Occipital lobe (tissue), 2 donors: ENCODE data around the gene ART5. TPM values are rescaled to one million over a fixed set of nuclear protein-coding genes. Genes with fewer than 3 reads are reported as not detected.
"Not testable (repeated sequence)": the region's sequence is repeated elsewhere in the genome, so short reads cannot be mapped to it uniquely, and the experiment has no call there.

ENCODE experiments used
- DNase-seq: peaks from one replicate; lab custom pipeline; 2025; lab: John Stamatoyannopoulos, UW
- total RNA-seq: library from RNA; depleted of rRNA; stranded (reverse); fragments of >200 nt; gene quantifications from one replicate; pipeline ENCODE4 v1.2.3, GENCODE V29; 2014

The ART5 gene
- total RNA-seq, 1 donor from 2014 or later = 0.62 TPM

GRCh38 chr11:3658252-3658651 is 16.5 kb upstream of the ART5 start:
- no peak for DNase-seq

- not testable (repeated sequence) for DNase-seq
Observed at GRCh38 chr11:3657331-3657730, 15.5 kb upstream of the ART5 start.

- no peak for DNase-seq
Observed at GRCh38 chr11:3655547-3655946, 13.8 kb upstream of the ART5 start.

DNA sequence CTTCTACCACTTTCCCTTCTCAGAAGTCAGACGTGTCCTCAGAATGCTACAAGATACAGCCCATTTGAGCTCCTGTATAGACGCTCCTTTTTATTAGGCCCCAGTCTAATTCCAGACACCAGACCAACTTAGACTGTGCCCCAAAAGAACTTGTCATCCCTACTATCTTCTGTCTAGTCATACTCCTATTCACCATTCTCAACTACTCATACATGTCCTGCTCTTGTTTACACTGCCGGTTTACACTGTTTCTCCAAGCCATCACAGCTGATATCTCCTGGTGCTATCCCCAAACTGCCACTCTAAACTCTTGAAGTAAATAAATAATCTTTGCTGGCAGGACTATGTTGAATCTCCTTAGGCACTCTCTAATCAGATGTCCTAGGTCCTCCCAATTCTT is 10.7 kb upstream of the ART5 start:
- DNase-seq = not testable (repeated sequence)

DNA sequence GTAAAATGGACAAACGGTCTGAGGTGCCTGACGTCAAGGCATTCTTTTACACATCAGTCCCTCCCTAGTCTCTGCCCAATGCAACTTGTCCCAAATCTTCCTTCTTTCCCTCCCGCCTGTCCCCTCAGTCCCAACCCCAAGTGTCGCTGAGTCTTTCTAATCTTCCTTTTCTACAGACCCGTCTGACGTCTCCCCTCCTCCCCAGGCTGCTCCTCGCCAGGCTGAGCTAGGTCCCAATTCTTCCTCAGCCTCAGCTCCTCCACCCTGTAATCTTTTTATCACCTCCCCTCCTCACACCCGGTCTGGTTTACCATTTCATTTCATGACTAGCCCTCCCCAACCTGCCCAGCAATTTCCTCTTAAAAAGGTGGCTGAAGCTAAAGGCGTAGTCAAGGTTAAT is 7.6 kb upstream of the ART5 start:
- DNase-seq = not testable (repeated sequence)

- not testable (repeated sequence) for DNase-seq
Observed at GRCh38 chr11:3648843-3649242, 7.1 kb upstream of the ART5 start.

- DNase-seq = no peak
Observed at GRCh38 chr11:3645552-3645951, 3.8 kb upstream of the ART5 start.

- no peak for DNase-seq
Observed at GRCh38 chr11:3644817-3645235, 3.0 kb upstream of the ART5 start, which contains the start of gene ART1. TSS of gene ART1 (plus strand) at chr11:3645128. CDS start at chr11:3659214, 14,086 bp downstream.

DNA sequence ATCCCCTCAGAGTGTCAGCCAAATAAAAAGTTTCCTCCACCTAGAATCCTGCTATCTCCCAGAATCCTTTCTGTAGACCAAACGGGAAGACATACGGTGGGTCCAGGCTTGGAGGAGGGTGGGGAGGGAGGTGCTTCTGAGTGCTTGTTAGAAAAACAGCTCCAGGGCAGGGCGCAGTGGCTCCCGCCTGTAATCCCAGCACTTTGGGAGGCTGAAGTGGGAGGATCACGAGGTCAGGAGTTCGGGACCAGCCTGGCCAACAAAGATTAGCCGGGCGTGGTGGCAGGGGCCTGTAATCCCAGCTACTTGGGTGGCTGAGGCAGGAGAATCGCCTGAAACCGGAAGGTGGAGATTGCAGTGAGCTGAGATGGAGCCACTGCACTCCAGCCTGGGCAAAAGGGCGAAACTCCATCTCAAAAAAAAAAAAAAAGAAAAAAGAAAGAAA is 1.3 kb upstream of the ART5 start:
- DNase-seq = not testable (repeated sequence)

- no peak for DNase-seq
Observed at GRCh38 chr11:3642071-3642951, 519 bp upstream of the ART5 start.

DNA sequence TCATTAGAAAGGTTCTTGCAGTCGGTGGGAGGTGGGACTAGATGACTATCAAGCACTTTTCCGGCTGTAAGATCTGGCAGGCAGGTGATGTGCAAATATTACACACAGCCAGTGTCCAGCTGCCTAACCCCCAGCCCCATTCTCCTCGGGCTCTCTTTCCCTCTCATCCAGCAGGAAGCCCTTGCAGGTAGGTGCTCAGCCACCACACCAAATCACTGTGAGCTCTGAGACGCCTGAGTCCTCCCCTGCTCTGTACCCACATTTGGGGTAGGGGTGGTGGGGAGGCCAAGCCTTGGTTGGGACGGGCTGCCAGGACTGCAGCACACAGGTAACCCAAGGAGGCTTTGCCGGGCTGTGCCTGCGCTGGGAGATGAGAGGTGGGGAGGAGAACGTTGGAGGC is 601 bp downstream of the ART5 start:
- no peak for DNase-seq

- DNase-seq = no peak
Observed at GRCh38 chr11:3639841-3640240, 2.0 kb downstream of the ART5 start.

GRCh38 chr11:3638513-3638912 is 3.3 kb downstream of the ART5 start:
- no peak for DNase-seq

- DNase-seq = no peak
Observed at GRCh38 chr11:3637201-3637600, 4.6 kb downstream of the ART5 start.

- DNase-seq = no peak
Observed at GRCh38 chr11:3635641-3636375, 6.0 kb downstream of the ART5 start.

DNA sequence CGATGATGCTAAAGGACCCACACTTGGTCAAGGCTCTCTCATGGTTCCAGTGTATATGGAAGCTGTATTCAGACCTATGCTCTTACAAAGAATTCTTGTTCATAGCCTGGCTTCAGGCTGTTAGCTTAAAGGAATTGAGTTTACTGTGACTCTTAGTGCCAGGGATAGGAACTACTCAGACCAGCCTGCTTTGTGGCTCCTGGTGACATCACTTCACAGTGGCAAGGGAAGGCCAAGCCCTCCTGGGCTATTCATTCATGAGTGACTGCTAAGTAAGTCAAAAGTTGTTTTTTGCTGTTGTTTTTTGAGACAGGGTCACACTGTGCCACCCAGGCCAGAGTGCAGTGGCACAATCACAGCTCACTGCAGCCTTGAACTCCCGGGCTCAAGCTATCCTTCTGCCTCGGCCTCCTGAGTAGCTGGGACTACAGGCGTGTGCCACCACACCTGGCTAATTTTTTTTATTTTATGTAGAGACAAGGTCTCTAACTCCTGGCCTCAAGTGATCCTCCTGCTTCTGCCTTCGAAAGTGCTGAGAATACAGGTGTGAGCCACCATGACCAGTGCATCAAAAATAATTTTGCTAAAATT is 9.6 kb downstream of the ART5 start:
- DNase-seq = no peak

DNA sequence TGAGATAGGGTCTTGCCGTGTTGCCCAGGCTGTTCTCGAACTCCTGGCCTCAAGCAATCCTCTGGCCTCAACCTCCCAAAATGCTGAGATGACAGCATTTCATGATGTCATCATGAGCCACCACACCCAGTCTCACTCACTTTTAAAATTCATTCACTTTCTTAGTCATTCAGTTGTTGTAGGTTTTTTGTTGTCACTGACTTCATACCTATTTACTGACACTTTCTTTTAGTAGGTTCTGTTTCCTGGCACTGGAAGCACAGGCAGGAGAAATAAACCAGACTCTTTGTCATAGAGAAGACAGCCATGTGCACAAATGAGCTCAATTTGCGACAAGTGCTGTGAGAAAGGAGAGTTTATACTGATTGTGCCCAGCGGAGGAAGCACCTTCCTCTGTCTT is 10.5 kb downstream of the ART5 start:
- no peak for DNase-seq

- no peak for DNase-seq
Observed at GRCh38 chr11:3627291-3627690, 14.5 kb downstream of the ART5 start.

DNA sequence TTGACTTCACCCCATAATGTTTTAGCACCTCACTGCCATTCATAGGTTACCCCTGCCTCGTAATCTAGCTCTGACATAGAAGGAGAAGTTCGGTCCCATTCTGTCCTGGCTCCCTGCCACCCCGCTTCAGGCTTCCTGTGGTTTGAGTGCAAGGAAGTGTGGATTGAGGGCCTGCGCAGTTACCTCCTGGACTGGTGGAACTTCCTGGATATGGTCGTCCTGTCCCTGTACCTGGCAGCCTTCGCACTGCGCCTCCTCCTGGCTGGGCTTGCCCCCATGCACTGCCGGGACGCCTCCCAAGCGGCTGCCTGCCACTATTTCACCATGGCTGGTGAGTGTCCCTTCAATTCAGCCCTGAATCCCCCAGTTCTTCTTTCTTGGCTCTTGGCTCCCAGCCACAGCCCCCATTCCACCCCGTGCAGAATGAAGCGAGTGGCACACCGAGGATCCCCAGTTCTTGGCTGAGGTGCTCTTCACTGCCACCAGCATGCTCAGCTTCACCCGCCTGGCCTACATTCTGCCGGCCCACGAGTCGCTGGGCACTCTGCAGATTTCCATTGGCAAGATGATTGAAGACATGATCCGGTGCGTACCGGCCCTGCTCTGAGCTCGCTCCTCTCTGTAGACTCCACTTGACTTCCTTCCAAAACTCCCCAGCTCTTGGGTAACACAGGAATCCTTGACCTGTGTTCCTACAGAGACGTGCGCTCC is 15.4 kb downstream of the ART5 start:
- no peak for DNase-seq

DNA sequence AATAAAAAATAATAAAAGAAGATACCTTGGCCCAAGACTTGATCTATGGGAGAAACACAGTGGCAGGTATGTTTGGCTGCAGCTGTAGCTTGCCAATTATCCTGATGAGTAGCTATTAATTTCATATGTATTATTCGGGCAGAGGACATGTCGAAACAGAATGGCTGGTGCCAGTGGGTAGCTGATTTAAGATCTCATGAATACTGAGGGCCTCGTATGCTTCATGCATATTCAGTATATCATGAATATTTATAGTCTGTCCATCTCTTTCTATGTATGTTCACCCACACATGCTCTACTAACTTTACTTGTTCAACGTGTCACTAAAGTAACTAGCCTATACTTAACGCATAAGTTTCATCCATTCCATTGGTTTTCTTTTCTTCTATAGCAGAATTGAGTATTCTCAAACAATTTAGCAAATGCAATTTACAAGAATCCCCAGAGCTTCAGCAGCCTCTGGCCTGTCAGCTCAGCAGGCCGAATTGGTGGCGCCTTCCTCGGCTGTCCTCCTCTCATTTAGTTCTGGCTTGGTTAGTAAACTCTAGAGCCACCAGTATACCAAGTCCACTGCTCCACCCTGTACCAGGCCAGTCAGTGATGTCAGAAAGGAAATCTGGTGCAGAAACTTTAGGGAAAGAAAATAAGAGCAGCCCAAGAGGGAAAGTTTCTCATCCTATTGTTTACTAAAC is 17.9 kb downstream of the ART5 start:
- no peak for DNase-seq

DNA sequence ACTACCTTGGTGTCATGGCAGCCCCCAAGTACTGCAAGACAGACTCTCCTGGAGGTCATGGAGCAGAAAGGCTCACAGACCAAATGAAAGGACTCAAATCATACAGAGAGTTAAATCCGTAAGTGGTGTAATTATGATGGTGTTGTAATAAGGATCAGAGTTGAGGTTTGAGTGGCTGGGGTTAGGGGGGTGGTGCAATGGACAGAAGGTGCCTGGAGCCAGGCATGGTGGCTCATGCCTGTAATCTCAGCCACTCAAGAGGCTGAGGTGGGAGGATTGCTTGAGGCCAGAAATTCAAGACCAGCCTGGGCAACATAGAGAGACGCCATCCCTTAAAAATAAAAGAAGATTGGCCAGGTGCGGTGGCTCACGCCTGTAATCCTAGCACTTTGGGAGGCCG is 18.7 kb downstream of the ART5 start:
- DNase-seq = no peak
